ENCODE results near the gene TRIP6.

GRCh38 chr7:100823140-100823525 lies 44.1 kb upstream of the TRIP6 start:
- no peak for TF ChIP-seq EZH2 (IDR thresholded peaks at IDR 0.05; ENCODE audit: insufficient read depth, low read length)
- TF ChIP-seq CTCF (IDR thresholded peaks at IDR 0.05; ENCODE audit: insufficient read depth, low read depth, low read length) = no peak

Measured in astrocyte (in vitro differentiated cells and primary cell).